ENCODE data around the gene CYP27C1.

The CYP27C1 gene

DNA sequence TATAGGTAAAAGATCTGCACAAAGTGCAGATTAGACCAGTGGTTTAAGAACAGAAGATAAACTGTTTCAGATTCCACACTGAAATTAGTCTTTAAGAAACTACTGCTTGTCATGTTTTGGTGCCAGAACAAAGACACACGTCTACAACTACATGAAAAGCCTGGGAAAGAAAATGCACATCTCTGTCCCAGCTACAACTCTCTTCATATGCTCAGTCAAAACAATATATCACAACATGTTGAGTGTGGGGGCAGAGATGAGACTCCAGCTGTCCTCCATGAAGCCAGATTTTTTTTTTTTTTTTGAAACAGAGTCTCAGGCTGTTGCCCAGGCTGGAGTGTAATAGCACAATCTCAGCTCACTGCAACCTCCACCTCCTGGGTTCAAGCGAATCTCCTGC is 60.6 kb downstream of the CYP27C1 start:
- Histone ChIP-seq H3F3A (ENCODE audit: control insufficient read depth, insufficient read depth) (no peaks in the 10 kb centered on the region), H3K4me1 (ENCODE audit: control insufficient read depth, low read length) (peaks cover 9% of the 10 kb centered on the region), H3K27ac (ENCODE audit: low read depth, low read length) (no peak overlapping the region), H3K9me2 (replicated peaks; ENCODE audit: control insufficient read depth, low read length) (no peaks in the 10 kb centered on the region), H3K36me3 (ENCODE audit: control insufficient read depth, low read length) (no peaks in the 10 kb centered on the region), H3K79me2 (ENCODE audit: control insufficient read depth, low read length) (no peaks in the 10 kb centered on the region), H3K9me3 (ENCODE audit: control insufficient read depth, insufficient read depth, low read length) (no peaks in the 10 kb centered on the region), H3K27me3 (ENCODE audit: control insufficient read depth, low read length) (peaks cover 36% of the 10 kb centered on the region), H3K4me2 (ENCODE audit: low read length) (no peak overlapping the region), H4K20me1 (ENCODE audit: control insufficient read depth, insufficient read depth, low read depth, low read length) (no peaks in the 10 kb centered on the region), H3K4me3 (ENCODE audit: low read length) (no peak overlapping the region)
- no peak for TF ChIP-seq EZH2phosphoT487 (IDR thresholded peaks at IDR 0.05; ENCODE audit: borderline replicate concordance, low read length)
- TF ChIP-seq, protein P1, sequence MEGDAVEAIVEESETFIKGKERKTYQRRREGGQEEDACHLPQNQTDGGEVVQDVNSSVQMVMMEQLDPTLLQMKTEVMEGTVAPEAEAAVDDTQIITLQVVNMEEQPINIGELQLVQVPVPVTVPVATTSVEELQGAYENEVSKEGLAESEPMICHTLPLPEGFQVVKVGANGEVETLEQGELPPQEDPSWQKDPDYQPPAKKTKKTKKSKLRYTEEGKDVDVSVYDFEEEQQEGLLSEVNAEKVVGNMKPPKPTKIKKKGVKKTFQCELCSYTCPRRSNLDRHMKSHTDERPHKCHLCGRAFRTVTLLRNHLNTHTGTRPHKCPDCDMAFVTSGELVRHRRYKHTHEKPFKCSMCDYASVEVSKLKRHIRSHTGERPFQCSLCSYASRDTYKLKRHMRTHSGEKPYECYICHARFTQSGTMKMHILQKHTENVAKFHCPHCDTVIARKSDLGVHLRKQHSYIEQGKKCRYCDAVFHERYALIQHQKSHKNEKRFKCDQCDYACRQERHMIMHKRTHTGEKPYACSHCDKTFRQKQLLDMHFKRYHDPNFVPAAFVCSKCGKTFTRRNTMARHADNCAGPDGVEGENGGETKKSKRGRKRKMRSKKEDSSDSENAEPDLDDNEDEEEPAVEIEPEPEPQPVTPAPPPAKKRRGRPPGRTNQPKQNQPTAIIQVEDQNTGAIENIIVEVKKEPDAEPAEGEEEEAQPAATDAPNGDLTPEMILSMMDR (IDR thresholded peaks at IDR 0.05; ENCODE audit: low read depth, low read length, poor library complexity, severe bottlenecking), result no peak

DNA sequence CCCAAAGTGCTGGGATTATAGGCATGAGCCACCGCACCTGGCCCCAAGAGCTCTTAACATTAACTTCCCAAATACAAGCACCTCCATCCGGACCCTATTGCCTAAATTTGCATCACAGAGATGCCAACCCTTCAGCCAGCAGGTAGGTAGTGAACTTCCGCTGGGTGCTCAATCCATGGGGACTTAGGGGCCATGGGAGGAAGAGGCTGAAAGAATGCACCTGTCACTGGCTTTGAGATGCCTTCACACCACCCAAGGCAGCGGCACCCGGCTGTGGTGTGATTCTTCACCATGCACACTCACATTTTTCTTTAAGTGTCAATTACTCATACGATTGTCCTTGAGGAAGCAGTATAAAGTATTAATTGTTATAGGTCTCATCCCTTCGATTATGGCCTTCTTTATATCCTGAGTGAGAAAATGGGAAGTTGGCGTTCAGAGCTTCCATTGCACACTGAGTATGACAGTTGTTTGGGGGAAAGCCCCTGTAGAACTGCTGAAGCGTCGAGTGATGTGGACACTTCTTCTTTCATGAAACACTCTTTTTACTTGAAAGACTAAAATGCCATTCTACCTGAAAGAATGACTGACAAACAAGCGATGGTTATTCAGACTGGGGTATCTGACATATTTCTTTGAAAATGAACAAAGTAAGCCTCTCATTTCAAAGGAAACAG is 61.3 kb downstream of the CYP27C1 start:
- Histone ChIP-seq H4K20me1 (ENCODE audit: control insufficient read depth, insufficient read depth, low read depth, low read length) (no peaks in the 10 kb centered on the region), H3K4me2 (ENCODE audit: low read length) (no peak overlapping the region), H3K79me2 (ENCODE audit: control insufficient read depth, low read length) (no peaks in the 10 kb centered on the region), H3K4me1 (ENCODE audit: control insufficient read depth, low read length) (peaks cover 9% of the 10 kb centered on the region), H3K9me3 (ENCODE audit: control insufficient read depth, insufficient read depth, low read length) (no peaks in the 10 kb centered on the region), H3K9me2 (replicated peaks; ENCODE audit: control insufficient read depth, low read length) (no peaks in the 10 kb centered on the region), H3K4me3 (ENCODE audit: low read length) (no peak overlapping the region), H3K27me3 (ENCODE audit: control insufficient read depth, low read length) (peaks cover 31% of the 10 kb centered on the region), H3K27ac (ENCODE audit: low read depth, low read length) (no peak overlapping the region), H3F3A (ENCODE audit: control insufficient read depth, insufficient read depth) (no peaks in the 10 kb centered on the region), H3K36me3 (ENCODE audit: control insufficient read depth, low read length) (no peaks in the 10 kb centered on the region)
- TF ChIP-seq EZH2phosphoT487 (IDR thresholded peaks at IDR 0.05; ENCODE audit: borderline replicate concordance, low read length), result no peak
- TF ChIP-seq, protein P1 (IDR thresholded peaks at IDR 0.05; ENCODE audit: low read depth, low read length, poor library complexity, severe bottlenecking), result no peak

DNA sequence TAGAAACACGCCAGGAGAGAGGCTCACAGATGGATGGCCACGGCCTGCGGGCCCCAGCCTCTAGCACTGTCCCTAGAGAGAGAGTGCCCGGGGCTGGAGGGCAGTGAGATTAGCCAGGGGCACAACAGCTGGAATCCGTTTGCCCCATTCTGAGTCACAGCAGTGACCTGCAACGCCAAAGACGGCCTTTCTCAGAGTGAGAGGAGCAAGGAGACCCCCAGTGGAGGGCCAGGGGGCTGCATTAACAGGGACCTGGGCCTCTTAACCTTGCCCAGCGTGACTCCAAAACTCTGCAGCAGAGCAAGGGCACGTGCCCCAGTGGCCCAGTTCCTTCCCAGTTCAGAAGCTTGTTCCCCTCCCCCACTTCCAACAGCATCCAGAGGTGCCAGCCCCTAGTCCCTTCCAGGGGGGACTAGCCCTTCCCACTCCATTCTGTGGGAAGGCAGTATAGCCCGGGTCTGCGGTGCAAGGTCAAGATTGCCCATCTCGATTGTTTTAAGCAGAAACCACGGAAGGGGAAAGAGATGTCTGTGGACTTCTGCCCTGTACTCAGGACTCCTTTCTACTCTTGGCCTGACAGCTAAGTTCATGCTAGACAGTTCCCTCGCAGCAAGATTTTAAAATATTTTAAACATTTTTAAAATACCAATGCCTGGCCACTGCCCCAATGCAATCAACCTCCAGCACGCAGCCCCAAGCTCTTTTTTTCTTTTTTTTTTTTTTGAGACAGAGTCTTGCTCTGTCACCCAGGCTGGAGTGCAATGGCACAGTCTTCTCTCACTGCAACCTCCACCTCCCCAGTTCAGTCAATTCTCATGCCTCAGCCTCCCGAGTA is 62.2 kb downstream of the CYP27C1 start:
- TF ChIP-seq, protein P1 (IDR thresholded peaks at IDR 0.05; ENCODE audit: low read depth, low read length, poor library complexity, severe bottlenecking), result peak; percentile 40
- TF ChIP-seq EZH2phosphoT487 (IDR thresholded peaks at IDR 0.05; ENCODE audit: borderline replicate concordance, low read length), result no peak

More for the DNA sequence above, 62.2 kb downstream of the CYP27C1 start:
- Histone ChIP-seq H3K27ac (ENCODE audit: low read depth, low read length) (no peak overlapping the region), H3F3A (ENCODE audit: control insufficient read depth, insufficient read depth) (no peaks in the 10 kb centered on the region), H3K79me2 (ENCODE audit: control insufficient read depth, low read length) (no peaks in the 10 kb centered on the region), H3K9me2 (replicated peaks; ENCODE audit: control insufficient read depth, low read length) (no peaks in the 10 kb centered on the region), H3K4me1 (ENCODE audit: control insufficient read depth, low read length) (peaks cover 9% of the 10 kb centered on the region), H3K36me3 (ENCODE audit: control insufficient read depth, low read length) (no peaks in the 10 kb centered on the region), H4K20me1 (ENCODE audit: control insufficient read depth, insufficient read depth, low read depth, low read length) (no peaks in the 10 kb centered on the region), H3K27me3 (ENCODE audit: control insufficient read depth, low read length) (peaks cover 30% of the 10 kb centered on the region), H3K9me3 (ENCODE audit: control insufficient read depth, insufficient read depth, low read length) (no peaks in the 10 kb centered on the region), H3K4me3 (ENCODE audit: low read length) (no peak overlapping the region), H3K4me2 (ENCODE audit: low read length) (no peak overlapping the region)
